HL-60 (cell line): ENCODE results near the gene ODF2.

Experiments used
- GABPA ChIP-seq: IDR thresholded peaks from 2 replicates; pipeline ENCODE4 v1.6.1; 2012; ENCODE audit warnings: low read depth
- POLR2AphosphoS5 ChIP-seq: IDR thresholded peaks from 2 replicates; pipeline ENCODE4 v1.6.1; 2012; ENCODE audit warnings: low read depth
- SPI1 ChIP-seq: IDR thresholded peaks from 2 replicates; pipeline ENCODE4 v1.6.1; 2012; ENCODE audit warnings: low read depth, mild to moderate bottlenecking, borderline replicate concordance
- TF ChIP-seq, protein P1 (sequence below): IDR thresholded peaks from one replicate; pipeline ENCODE4 v1.5.1; 2011; ENCODE audit warnings: low read length, control low read depth, inconsistent platforms; ENCODE audit not compliant: insufficient read depth
- TF ChIP-seq, protein P2 (sequence below): IDR thresholded peaks from 2 replicates; pipeline ENCODE4 v1.6.1; 2012; ENCODE audit warnings: low read depth; ENCODE audit not compliant: insufficient replicate concordance

DNA sequence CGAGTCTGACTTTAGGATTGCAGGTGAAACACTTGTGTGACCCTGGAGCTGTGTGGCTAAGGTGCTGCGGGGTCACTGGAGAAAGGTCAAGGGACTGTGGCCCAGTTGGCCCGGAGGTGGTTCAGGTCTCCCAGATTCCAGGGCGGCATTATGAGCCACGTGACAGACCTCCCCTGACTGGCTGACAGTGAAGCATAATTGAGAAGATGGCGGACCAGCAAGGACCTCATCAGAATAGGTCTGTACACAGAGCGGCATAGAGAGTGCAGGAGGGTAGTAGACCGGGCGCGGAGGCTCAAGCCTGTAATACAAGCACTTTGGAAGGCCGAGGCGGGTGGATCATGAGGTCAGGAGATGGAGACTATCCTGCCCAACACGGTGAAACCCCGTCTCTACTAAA is 815 bp upstream of the ODF2 start:
- TF ChIP-seq POLR2AphosphoS5 (no peak), SPI1 (no peak), GABPA (no peak)
- TF ChIP-seq, protein P1, sequence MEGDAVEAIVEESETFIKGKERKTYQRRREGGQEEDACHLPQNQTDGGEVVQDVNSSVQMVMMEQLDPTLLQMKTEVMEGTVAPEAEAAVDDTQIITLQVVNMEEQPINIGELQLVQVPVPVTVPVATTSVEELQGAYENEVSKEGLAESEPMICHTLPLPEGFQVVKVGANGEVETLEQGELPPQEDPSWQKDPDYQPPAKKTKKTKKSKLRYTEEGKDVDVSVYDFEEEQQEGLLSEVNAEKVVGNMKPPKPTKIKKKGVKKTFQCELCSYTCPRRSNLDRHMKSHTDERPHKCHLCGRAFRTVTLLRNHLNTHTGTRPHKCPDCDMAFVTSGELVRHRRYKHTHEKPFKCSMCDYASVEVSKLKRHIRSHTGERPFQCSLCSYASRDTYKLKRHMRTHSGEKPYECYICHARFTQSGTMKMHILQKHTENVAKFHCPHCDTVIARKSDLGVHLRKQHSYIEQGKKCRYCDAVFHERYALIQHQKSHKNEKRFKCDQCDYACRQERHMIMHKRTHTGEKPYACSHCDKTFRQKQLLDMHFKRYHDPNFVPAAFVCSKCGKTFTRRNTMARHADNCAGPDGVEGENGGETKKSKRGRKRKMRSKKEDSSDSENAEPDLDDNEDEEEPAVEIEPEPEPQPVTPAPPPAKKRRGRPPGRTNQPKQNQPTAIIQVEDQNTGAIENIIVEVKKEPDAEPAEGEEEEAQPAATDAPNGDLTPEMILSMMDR: no peak
- TF ChIP-seq, protein P2, sequence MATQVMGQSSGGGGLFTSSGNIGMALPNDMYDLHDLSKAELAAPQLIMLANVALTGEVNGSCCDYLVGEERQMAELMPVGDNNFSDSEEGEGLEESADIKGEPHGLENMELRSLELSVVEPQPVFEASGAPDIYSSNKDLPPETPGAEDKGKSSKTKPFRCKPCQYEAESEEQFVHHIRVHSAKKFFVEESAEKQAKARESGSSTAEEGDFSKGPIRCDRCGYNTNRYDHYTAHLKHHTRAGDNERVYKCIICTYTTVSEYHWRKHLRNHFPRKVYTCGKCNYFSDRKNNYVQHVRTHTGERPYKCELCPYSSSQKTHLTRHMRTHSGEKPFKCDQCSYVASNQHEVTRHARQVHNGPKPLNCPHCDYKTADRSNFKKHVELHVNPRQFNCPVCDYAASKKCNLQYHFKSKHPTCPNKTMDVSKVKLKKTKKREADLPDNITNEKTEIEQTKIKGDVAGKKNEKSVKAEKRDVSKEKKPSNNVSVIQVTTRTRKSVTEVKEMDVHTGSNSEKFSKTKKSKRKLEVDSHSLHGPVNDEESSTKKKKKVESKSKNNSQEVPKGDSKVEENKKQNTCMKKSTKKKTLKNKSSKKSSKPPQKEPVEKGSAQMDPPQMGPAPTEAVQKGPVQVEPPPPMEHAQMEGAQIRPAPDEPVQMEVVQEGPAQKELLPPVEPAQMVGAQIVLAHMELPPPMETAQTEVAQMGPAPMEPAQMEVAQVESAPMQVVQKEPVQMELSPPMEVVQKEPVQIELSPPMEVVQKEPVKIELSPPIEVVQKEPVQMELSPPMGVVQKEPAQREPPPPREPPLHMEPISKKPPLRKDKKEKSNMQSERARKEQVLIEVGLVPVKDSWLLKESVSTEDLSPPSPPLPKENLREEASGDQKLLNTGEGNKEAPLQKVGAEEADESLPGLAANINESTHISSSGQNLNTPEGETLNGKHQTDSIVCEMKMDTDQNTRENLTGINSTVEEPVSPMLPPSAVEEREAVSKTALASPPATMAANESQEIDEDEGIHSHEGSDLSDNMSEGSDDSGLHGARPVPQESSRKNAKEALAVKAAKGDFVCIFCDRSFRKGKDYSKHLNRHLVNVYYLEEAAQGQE: no peak
